Measurements from ENCODE around the gene OR2V1. TPM values are rescaled to one million over a fixed set of nuclear protein-coding genes. Genes with fewer than 3 reads are reported as not detected.

Gene OR2V1
- total and polyA plus RNA-seq, 2 of the 13 experiments (the other 11 are each of a cell fraction or from before 2014, with no cell fraction given), result not detected

DNA sequence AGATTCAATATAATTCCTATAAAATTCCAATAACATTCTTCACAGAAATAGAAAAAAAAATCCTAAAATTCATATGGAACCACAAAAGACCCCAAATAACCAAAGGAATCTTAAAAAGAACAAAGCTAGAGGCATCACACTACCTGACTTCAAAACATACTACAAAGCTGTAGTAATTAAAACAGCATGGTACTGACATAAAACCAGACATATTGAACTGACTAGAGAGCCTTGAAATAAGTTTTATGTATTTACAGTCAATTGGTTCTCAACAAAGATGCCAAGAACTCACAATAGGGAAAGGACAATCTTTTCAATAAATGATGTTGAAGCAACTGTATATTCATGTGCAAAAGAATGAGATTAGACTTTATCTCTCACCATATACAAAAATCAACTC is 54.0 kb downstream of the OR2V1 start (continued):
- TF ChIP-seq, protein P1, sequence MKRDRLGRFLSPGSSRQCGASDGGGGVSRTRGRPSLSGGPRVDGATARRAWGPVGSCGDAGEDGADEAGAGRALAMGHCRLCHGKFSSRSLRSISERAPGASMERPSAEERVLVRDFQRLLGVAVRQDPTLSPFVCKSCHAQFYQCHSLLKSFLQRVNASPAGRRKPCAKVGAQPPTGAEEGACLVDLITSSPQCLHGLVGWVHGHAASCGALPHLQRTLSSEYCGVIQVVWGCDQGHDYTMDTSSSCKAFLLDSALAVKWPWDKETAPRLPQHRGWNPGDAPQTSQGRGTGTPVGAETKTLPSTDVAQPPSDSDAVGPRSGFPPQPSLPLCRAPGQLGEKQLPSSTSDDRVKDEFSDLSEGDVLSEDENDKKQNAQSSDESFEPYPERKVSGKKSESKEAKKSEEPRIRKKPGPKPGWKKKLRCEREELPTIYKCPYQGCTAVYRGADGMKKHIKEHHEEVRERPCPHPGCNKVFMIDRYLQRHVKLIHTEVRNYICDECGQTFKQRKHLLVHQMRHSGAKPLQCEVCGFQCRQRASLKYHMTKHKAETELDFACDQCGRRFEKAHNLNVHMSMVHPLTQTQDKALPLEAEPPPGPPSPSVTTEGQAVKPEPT (CRISPR knock-in tag; IDR thresholded peaks at IDR 0.05; ENCODE audit: low read depth), result no peak
- TF ChIP-seq TAF15 (IDR thresholded peaks at IDR 0.05; ENCODE audit: low read depth, low read length, poor library complexity, severe bottlenecking), result no peak

Other genes starting within 250 kb of the OR2V1 start
- gene BTNL8, start 232.0 kb downstream of the OR2V1 start, total RNA-seq (2016; rRNA removed; fragmentation: Illumina TruSeq; extraction: Trizol), result not detected in 2 replicates
- gene BTNL8, start 232.0 kb downstream of the OR2V1 start, polyA plus RNA-seq (2011; rRNA removed), result not detected in 2 replicates
- gene BTNL3, start 142.3 kb downstream of the OR2V1 start, total RNA-seq (2016; rRNA removed; fragmentation: Illumina TruSeq; extraction: Trizol), result not detected in 2 replicates
- gene BTNL3, start 142.3 kb downstream of the OR2V1 start, polyA plus RNA-seq (2011; rRNA removed), result not detected in 2 replicates
- gene BTNL9, start 90.9 kb downstream of the OR2V1 start, total RNA-seq (2016; rRNA removed; fragmentation: Illumina TruSeq; extraction: Trizol), result 0.13 TPM in 1 of 2 replicates, not detected in the other
- not detected in 2 replicates for gene BTNL9, start 90.9 kb downstream of the OR2V1 start, polyA plus RNA-seq (2011; rRNA removed)
- gene OR2V2, start 16.4 kb upstream of the OR2V1 start, total RNA-seq (2016; rRNA removed; fragmentation: Illumina TruSeq; extraction: Trizol), result not detected in 2 replicates
- not detected in 2 replicates for gene OR2V2, start 16.4 kb upstream of the OR2V1 start, polyA plus RNA-seq (2011; rRNA removed)
- gene TRIM7, start 74.0 kb upstream of the OR2V1 start, total RNA-seq (2016; rRNA removed; fragmentation: Illumina TruSeq; extraction: Trizol), result not detected in 2 replicates
- 0.10 and 0.13 TPM in 2 replicates for gene TRIM7, start 74.0 kb upstream of the OR2V1 start, polyA plus RNA-seq (2011; rRNA removed)
- gene TRIM41, start 92.1 kb upstream of the OR2V1 start, total RNA-seq (2016; rRNA removed; fragmentation: Illumina TruSeq; extraction: Trizol), result 10.9 and 16.7 TPM in 2 replicates
- 10.2 and 10.9 TPM in 2 replicates for gene TRIM41, start 92.1 kb upstream of the OR2V1 start, polyA plus RNA-seq (2011; rRNA removed)
- gene RACK1, start 112.7 kb upstream of the OR2V1 start, total RNA-seq (2016; rRNA removed; fragmentation: Illumina TruSeq; extraction: Trizol), result 2,514 and 3,226 TPM in 2 replicates
- gene RACK1, start 112.7 kb upstream of the OR2V1 start, polyA plus RNA-seq (2011; rRNA removed), result 6,141 and 6,693 TPM in 2 replicates
- gene TRIM52, start 130.0 kb upstream of the OR2V1 start, total RNA-seq (2016; rRNA removed; fragmentation: Illumina TruSeq; extraction: Trizol), result 5.7 and 7.2 TPM in 2 replicates
- 11.6 and 11.7 TPM in 2 replicates for gene TRIM52, start 130.0 kb upstream of the OR2V1 start, polyA plus RNA-seq (2011; rRNA removed)
- 0.42 TPM in 1 of 2 replicates, not detected in the other for gene OR4F3, start 236.1 kb upstream of the OR2V1 start, total RNA-seq (2016; rRNA removed; fragmentation: Illumina TruSeq; extraction: Trizol)
- gene OR4F3, start 236.1 kb upstream of the OR2V1 start, polyA plus RNA-seq (2011; rRNA removed), result 0.50 and 0.59 TPM in 2 replicates